Mesothelial cell of epicardium (in vitro differentiated cells): ENCODE results near the gene RPL13A. TPM values are rescaled to one million over a fixed set of nuclear protein-coding genes. Genes with fewer than 3 reads are reported as not detected.

Source experiments
- DNase-seq, 2 experiments: peaks; one replicate each; pipeline ENCODE4 v3.0.0; 2021; ENCODE audit warnings: low spot score in 2 of 2; ENCODE audit not compliant: unreplicated experiment in 2 of 2
- H3K27ac Mint-ChIP-seq: 2 replicates; pipeline ENCODE4 v1.8.0; 2021; ENCODE audit warnings: mixed read lengths
- H3K27me3 Mint-ChIP-seq: 2 replicates; pipeline ENCODE4 v1.8.0; 2021; ENCODE audit warnings: low read depth, mixed read lengths
- H3K36me3 Mint-ChIP-seq: 2 replicates; pipeline ENCODE4 v1.8.0; 2021; ENCODE audit warnings: mixed read lengths
- H3K4me1 Mint-ChIP-seq: 2 replicates; pipeline ENCODE4 v1.8.0; 2021; ENCODE audit warnings: mixed read lengths
- H3K4me3 Mint-ChIP-seq: 2 replicates; pipeline ENCODE4 v1.8.0; 2021; ENCODE audit warnings: mild to moderate bottlenecking, moderate library complexity, mixed read lengths
- H3K9me3 Mint-ChIP-seq: 2 replicates; pipeline ENCODE4 v1.8.0; 2021; ENCODE audit warnings: mixed read lengths
- total RNA-seq: library from RNA; stranded (reverse); gene quantifications from 3 replicates; pipeline ENCODE4 v1.2.1, GENCODE V29; 2021
- TF ChIP-seq, protein P1 (sequence below): fragments of 200-600 bp; sonication (generic); IDR thresholded peaks from one replicate; pipeline ENCODE4 v1.5.0; 2021; ENCODE audit warnings: antibody characterized with exemption; ENCODE audit not compliant: unreplicated experiment

The RPL13A gene
- total RNA-seq, 1 donor from 2014 or later, result 2,869 TPM

DNA sequence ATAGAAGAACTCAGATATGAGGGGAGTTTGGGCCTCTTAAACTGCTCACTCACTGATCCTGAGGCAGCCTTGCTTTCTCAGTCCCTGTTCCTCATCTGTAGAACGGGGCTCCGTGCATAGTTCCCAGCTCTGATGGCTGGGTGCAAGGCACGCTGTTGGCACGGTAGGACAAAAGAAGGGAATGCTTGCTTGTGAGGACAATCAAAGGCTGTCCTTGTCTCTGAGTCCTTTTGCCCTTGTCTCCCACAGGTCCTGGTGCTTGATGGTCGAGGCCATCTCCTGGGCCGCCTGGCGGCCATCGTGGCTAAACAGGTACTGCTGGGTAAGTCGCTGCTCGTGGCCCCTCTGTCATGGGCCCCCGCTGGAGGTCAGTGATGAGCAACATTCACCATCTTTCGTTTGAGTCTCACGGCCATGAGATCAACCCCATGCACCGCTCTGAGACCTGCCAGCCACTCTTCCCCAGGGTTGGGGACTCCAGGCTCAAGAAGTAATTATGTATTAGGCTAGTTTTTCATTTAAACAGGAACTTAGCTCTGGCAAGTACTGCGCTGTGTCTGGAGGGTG, 2.3 kb downstream of the RPL13A start:
- H3K27me3 Mint-ChIP-seq, result peaks cover 2% of the 10 kb centered on the region
- TF ChIP-seq, protein P1, sequence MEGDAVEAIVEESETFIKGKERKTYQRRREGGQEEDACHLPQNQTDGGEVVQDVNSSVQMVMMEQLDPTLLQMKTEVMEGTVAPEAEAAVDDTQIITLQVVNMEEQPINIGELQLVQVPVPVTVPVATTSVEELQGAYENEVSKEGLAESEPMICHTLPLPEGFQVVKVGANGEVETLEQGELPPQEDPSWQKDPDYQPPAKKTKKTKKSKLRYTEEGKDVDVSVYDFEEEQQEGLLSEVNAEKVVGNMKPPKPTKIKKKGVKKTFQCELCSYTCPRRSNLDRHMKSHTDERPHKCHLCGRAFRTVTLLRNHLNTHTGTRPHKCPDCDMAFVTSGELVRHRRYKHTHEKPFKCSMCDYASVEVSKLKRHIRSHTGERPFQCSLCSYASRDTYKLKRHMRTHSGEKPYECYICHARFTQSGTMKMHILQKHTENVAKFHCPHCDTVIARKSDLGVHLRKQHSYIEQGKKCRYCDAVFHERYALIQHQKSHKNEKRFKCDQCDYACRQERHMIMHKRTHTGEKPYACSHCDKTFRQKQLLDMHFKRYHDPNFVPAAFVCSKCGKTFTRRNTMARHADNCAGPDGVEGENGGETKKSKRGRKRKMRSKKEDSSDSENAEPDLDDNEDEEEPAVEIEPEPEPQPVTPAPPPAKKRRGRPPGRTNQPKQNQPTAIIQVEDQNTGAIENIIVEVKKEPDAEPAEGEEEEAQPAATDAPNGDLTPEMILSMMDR, result no peak
- H3K9me3 Mint-ChIP-seq, result no peaks in the 10 kb centered on the region
- peaks cover 27% of the 10 kb centered on the region for H3K36me3 Mint-ChIP-seq
- peak overlapping the region; percentile 95 for H3K27ac Mint-ChIP-seq
- no peak for DNase-seq
- H3K4me1 Mint-ChIP-seq, result peaks cover 23% of the 10 kb centered on the region
- peak overlapping the region; percentile 96 for H3K4me3 Mint-ChIP-seq

DNA sequence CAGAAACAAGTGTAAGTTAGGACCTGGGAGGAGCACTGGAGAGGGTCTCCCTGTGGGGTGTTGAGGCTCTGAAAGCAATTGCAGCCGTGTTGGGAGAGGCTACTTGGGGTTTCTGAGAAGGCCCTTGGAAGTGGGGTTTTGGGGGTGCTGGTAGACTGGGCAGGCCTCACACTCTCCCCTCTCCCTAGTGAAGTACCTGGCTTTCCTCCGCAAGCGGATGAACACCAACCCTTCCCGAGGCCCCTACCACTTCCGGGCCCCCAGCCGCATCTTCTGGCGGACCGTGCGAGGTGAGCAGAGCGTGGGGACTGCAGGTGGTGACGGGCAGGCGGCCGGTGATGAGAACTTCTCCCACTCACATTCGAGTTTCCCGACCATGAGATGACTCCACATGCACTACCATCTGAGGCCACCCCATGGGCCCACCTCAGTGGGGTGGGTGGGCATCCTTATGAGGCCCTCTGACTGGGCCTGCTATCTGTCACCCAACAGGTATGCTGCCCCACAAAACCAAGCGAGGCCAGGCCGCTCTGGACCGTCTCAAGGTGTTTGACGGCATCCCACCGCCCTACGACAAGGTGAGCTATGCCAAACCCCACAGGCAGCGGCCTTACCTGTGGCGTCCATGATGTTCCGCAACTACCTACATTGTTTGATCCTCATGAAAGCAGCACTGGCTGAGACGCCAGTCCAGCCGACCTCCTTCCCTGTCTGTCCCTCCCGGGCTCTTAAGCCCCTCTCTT, 3.0 kb downstream of the RPL13A start:
- Mint-ChIP-seq H3K27ac (peak overlapping the region; percentile 43), H3K4me1 (peaks cover 23% of the 10 kb centered on the region), H3K9me3 (no peaks in the 10 kb centered on the region), H3K27me3 (peaks cover 2% of the 10 kb centered on the region), H3K4me3 (peak overlapping the region; percentile 96), H3K36me3 (peaks cover 27% of the 10 kb centered on the region)
- no peak for DNase-seq
- TF ChIP-seq, protein P1, result no peak

DNA sequence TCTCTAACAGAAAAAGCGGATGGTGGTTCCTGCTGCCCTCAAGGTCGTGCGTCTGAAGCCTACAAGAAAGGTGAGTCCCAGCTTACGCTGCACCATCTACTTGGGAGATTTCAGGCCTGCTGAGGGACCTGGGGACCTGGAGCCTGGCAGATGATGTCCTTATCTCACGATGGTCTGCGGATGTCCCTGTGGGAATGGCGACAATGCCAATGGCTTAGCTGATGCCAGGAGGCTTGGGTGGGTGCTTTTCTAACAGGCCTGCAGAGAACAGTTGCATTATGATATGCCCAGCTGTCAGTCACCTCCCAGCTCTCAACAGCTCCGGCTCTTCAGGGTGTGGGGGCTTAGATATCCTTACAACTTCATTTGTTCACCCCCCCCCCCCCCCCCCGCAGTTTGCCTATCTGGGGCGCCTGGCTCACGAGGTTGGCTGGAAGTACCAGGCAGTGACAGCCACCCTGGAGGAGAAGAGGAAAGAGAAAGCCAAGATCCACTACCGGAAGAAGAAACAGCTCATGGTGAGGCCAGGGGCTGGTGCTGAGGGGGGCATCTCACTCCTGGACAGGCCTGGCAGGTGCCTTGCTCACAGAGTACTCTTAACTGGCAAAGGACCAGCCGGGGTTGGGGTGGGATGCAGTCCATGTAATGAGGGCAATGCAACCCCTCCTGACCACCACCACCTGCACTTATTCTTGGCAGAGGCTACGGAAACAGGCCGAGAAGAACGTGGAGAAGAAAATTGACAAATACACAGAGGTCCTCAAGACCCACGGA, 3.8 kb downstream of the RPL13A start:
- no peak overlapping the region for H3K27ac Mint-ChIP-seq
- H3K4me1 Mint-ChIP-seq, result peaks cover 23% of the 10 kb centered on the region
- DNase-seq, result no peak
- peaks cover 2% of the 10 kb centered on the region for H3K27me3 Mint-ChIP-seq
- TF ChIP-seq, protein P1, result no peak
- H3K9me3 Mint-ChIP-seq, result no peaks in the 10 kb centered on the region
- H3K4me3 Mint-ChIP-seq, result peak overlapping the region; percentile 24
- H3K36me3 Mint-ChIP-seq, result peaks cover 27% of the 10 kb centered on the region

DNA sequence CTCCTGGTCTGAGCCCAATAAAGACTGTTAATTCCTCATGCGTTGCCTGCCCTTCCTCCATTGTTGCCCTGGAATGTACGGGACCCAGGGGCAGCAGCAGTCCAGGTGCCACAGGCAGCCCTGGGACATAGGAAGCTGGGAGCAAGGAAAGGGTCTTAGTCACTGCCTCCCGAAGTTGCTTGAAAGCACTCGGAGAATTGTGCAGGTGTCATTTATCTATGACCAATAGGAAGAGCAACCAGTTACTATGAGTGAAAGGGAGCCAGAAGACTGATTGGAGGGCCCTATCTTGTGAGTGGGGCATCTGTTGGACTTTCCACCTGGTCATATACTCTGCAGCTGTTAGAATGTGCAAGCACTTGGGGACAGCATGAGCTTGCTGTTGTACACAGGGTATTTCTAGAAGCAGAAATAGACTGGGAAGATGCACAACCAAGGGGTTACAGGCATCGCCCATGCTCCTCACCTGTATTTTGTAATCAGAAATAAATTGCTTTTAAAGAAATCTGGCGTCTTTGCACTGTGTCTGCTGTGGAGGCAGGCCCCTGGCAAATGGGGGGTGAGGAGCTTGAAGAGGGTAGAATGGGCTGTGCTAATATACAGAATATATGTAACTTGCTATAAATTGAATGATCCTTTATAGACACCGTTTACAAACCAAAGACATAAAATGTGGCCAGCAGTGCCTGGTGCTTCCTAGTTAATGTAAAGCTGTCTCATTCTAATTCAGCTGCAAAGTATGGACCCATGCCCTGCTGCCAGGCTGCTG, 4.6 kb downstream of the RPL13A start:
- Mint-ChIP-seq H3K36me3 (peaks cover 27% of the 10 kb centered on the region), H3K27me3 (peaks cover 2% of the 10 kb centered on the region), H3K27ac (peak overlapping the region; percentile 21), H3K9me3 (no peaks in the 10 kb centered on the region), H3K4me1 (peaks cover 23% of the 10 kb centered on the region), H3K4me3 (no peak overlapping the region)
- TF ChIP-seq, protein P1, result no peak
- no peak for DNase-seq
